Measurements from ENCODE around the gene TMEM223.
"Not testable (repeated sequence)": the region's sequence is repeated elsewhere in the genome, so short reads cannot be mapped to it uniquely, and the experiment has no call there.

TMEM223 gene

GRCh38 chr11:62755086-62755615, 36.7 kb downstream of the TMEM223 start:
- FAIRE-seq (no peak), DNase-seq (ENCODE audit: low spot score) (no peak)

GRCh38 chr11:62753736-62754603, 37.8 kb downstream of the TMEM223 start, which contains the start of gene ZBTB3:
ZBTB3 (minus strand) TSS chr11:62754160; CDS start chr11:62753664, 496 bp downstream.
- FAIRE-seq (peak; percentile 80), DNase-seq (ENCODE audit: low spot score) (peak; percentile 99)

GRCh38 chr11:62752994-62753735, 38.6 kb downstream of the TMEM223 start:
- DNase-seq (ENCODE audit: low spot score) (no peak), FAIRE-seq (no peak)

- FAIRE-seq = no peak
- DNase-seq (ENCODE audit: low spot score) = no peak
Observed at GRCh38 chr11:62752177-62752785, 39.5 kb downstream of the TMEM223 start.

GRCh38 chr11:62749931-62750330, 41.9 kb downstream of the TMEM223 start:
- not testable (repeated sequence) for DNase-seq (ENCODE audit: low spot score); FAIRE-seq

- FAIRE-seq (no peak), DNase-seq (ENCODE audit: low spot score) (no peak)
Observed at GRCh38 chr11:62747475-62748160, 44.2 kb downstream of the TMEM223 start.

All from RCC 7860 (cell line).